GM21528 (cell line): ENCODE data around the gene HOXB9.

Experiments used
- ATAC-seq: cut with Tn5 transposase; IDR thresholded peaks from one replicate; pipeline ENCODE4 v1.9.1; 2021; ENCODE audit warnings: mild to moderate bottlenecking, moderate library complexity; ENCODE audit not compliant: unreplicated experiment, low FRiP score

Gene HOXB9

DNA sequence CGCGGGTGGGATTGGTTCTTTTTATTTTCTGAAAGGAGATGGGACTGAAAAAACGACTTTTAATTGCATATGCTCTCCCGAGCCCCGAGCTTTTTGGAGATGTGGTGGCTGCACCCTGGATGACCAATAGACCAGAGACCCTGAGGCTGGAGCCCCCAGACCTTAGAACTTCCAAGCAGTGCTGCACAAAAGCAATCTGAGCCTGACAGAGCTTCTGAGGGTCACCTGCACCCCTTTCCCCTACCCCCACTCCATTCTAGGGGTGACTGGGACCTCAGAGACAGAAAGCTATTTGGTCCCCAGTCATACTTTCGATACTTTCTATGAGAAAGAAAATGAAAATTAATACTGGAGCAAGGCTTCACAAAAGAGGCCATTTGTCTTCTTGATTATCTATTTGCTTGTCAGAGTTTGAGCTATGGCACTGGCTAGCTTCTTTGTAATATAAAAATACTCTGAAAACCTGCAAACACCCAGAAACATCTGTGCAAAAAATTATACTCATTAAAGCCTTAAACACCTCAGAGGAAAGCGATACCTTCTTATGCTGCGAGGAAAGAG, 51.6 kb downstream of the HOXB9 start:
- ATAC-seq, result no peak

DNA sequence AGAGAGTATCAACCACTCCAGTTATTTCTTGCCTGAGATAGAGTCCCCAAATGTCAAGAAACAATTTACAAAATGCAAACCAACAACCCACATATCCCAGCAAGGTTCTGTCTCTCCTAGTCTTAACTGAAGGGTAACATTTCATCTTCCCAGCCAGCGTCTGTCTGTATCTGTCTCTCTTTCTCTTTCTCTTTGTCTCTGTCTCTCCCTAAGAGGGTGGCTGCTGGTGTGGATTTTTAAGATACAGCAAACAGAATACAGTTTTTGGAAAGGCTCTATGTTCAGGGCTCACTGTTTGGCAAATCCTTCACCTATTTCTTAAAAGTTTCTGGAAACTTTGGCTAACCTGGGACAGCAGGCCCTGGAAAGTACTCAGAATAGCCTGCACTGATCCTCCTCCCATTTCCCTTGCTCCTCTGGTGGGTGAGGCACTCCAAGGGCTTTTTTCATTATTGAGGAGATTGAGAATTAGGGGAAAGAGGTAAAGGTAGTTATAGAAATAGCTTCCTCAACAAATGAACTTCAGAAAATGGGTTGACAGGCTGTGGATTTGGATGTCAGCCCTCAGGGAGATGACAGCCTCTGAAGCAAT, 54.2 kb downstream of the HOXB9 start:
- no peak for ATAC-seq
